Prostate gland (tissue), 2 donors: ENCODE measurements around the gene WSB2. TPM values are rescaled to one million over a fixed set of nuclear protein-coding genes. Genes with fewer than 3 reads are reported as not detected.

ENCODE experiments used
- DNase-seq: peaks from one replicate; pipeline ENCODE4 v3.0.0-alpha.2; 2019; ENCODE audit warnings: low spot score
- H3K27ac ChIP-seq, 2 donors: fragments of 200-600 bp; sonication (generic); 2 replicates each; pipeline ENCODE4 v1.5.1; 2017 to 2019
- H3K27me3 ChIP-seq: fragments of 200-600 bp; sonication (generic); replicated peaks from 2 replicates; pipeline ENCODE4 v1.5.1; 2019; ENCODE audit not compliant: insufficient read depth
- H3K36me3 ChIP-seq, 2 donors: fragments of 200-600 bp; sonication (generic); 1 replicate in 1 of 2; 2 replicates in 1 of 2; pipeline versions ENCODE4 v1.5.1 to v1.8.1; 2017 to 2019
- H3K4me1 ChIP-seq: fragments of 200-600 bp; sonication (generic); replicated peaks from 2 replicates; pipeline ENCODE4 v1.5.1; 2019
- H3K4me3 ChIP-seq, 2 donors: fragments of 200-600 bp; sonication (generic); 2 replicates each; pipeline ENCODE4 v1.5.1; 2017 to 2019
- H3K9me3 ChIP-seq: fragments of 200-600 bp; sonication (generic); 2 replicates; pipeline ENCODE4 v1.5.1; 2017
- CTCF ChIP-seq, 4 experiments: fragments of 200-600 bp in 2 of 4; fragments of 450-650 bp in 2 of 4; sonication (generic) in 2 of 4; IDR thresholded peaks; 1 replicate in 3 of 4; 2 replicates in 1 of 4; pipeline ENCODE4 v1.5.1; 2016 to 2019; ENCODE audit warnings: antibody characterized with exemption in 4 of 4, mild to moderate bottlenecking in 2 of 4, moderate library complexity in 2 of 4
- POLR2A ChIP-seq: fragments of 450-650 bp; IDR thresholded peaks from one replicate; pipeline ENCODE4 v1.6.1; 2016; ENCODE audit warnings: antibody characterized with exemption, mild to moderate bottlenecking
- POLR2AphosphoS5 ChIP-seq: sonication (generic); formaldehyde crosslinking; IDR thresholded peaks from one replicate; pipeline ENCODE4 v1.6.1; 2017; ENCODE audit warnings: antibody characterized with exemption
- WGBS: methylation state at CpG from one replicate; pipeline ENCODE4 v1.1.5; 2018; 5-methylcytosine and 5-hydroxymethylcytosine counted together
- intact Hi-C: fragments of 100-400 bp; cut with DNase I; formaldehyde crosslinking; loops from one replicate; pipeline ENCODE4 v1.14.2; 2022
- total RNA-seq, 2 donors: library from RNA; depleted of rRNA; stranded (reverse); fragments of >200 nt; gene quantifications; one replicate each; pipeline ENCODE4 v1.1.0, GENCODE V29; 2016

WSB2 gene
- total RNA-seq, 2 donors from 2014 or later = 41.3 to 99.2 TPM

DNA sequence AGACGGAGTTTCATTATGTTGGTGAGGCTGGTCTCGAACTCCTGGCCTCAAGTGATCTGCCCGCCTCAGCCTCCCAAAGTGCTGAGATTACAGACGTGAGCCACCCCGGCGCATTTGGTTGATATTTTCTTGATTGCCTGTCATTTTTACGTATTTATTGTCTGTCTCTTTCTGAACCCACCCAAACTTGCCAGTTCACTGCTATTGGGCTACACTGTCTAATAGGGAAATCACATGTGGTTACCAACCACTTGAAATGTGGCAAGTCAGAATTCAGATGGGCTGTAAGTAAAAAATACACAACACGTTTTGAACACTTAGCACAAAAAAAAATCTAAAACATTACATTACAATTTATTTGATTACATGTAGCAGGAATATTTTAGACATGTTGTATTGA is 2.1 kb downstream of the WSB2 start:
- TF ChIP-seq POLR2A (no peak), CTCF (IDR thresholded peaks at IDR 0.05) (no peak)
- peak overlapping the region in 1 of 2 donors; percentile 99 for H3K27ac ChIP-seq
- 90% methylated on average over 8 of the region's 8 CpGs for WGBS
- no peaks in the 10 kb centered on the region for H3K4me1 ChIP-seq
- no peak for DNase-seq
- H3K27me3 ChIP-seq = no peaks in the 10 kb centered on the region
- intact Hi-C loops = no loop called here
- H3K9me3 ChIP-seq = no peaks in the 10 kb centered on the region
- H3K4me3 ChIP-seq = no peak overlapping the region
- H3K36me3 ChIP-seq = no peaks in the 10 kb centered on the region

DNA sequence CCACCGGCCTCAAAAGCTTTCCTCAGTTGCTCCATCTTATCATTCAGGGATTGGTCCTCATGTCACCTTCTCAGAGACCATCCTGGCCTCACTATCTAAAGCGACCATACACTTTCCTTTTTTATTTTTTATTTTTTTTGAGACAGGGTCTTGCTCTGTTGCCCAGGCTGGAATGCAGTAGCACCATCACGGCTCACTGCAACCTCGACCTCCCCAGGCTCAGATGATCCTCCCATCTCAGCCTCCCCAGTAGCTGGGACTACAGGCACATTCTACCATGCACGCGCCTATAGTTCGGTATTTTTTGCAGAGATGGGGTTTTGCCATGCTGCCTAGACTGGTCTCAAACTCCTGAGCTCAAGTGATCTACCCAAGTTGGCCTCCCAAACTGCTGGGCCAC is 2.8 kb downstream of the WSB2 start:
- intact Hi-C loops = no loop called here
- Histone ChIP-seq H3K27me3 (no peaks in the 10 kb centered on the region), H3K9me3 (no peaks in the 10 kb centered on the region), H3K36me3 (no peaks in the 10 kb centered on the region), H3K4me1 (no peaks in the 10 kb centered on the region), H3K27ac (no peak overlapping the region), H3K4me3 (no peak overlapping the region)
- WGBS = 86% methylated on average over 7 of the region's 7 CpGs
- TF ChIP-seq CTCF (IDR thresholded peaks at IDR 0.05) (no peak), POLR2A (no peak), POLR2AphosphoS5 (no peak)
- no peak for DNase-seq

DNA sequence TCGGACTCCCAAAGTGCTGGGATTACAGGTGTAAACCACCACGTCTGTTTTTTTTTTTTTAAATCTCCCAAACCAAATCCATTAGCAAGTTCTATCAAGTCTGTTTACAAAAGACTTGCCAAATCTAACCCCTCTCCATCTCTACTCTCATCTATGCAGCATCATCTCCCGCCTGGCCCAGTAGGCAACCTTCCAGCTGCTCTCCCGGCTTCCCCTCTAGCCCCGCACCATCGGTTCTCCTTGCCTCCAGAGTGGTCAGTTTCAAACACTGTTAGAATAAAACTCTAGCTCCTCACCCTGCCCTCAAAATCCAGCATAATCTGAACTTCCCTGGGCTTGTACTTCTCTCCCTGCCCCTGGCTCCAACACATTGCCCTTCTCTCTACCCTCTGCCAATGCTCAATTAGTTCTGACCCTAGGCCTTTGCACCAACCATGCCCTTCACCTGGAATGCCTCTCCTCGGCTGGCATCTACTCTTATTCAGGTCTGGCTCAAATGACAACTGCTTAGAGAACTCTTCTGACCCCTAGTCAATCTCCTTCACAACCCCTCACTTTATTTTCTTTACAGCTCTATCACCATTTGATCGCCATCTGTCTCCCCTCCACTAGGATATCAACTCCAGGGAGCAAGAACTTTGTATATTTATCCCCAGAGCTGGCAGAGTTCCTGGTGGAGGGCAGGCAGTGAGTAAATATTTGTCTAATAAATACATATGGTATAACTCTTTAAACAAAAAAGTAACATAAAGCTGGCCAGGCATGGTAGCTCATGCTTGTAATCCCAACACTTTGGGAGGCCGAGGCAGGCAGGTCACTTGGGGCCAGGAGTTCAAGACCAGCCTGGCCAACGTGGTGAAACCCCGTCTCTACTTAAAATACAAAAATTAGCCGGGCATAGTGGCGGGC is 4.9 kb downstream of the WSB2 start:
- Histone ChIP-seq H3K27me3 (no peaks in the 10 kb centered on the region), H3K27ac (peak overlapping the region; percentile 26 to 41), H3K4me1 (no peaks in the 10 kb centered on the region), H3K9me3 (no peaks in the 10 kb centered on the region), H3K4me3 (no peak overlapping the region), H3K36me3 (no peaks in the 10 kb centered on the region)
- WGBS = 50% methylated on average over 13 of the region's 13 CpGs
- DNase-seq = peak; percentile 34
- TF ChIP-seq POLR2AphosphoS5 = no peak
- no peak for TF ChIP-seq CTCF (IDR thresholded peaks at IDR 0.05)
- no peak for TF ChIP-seq POLR2A
- intact Hi-C loops = no loop called here

- Histone ChIP-seq H3K4me3 (no peak overlapping the region), H3K27me3 (no peaks in the 10 kb centered on the region), H3K4me1 (no peaks in the 10 kb centered on the region), H3K9me3 (no peaks in the 10 kb centered on the region), H3K27ac (no peak overlapping the region), H3K36me3 (no peaks in the 10 kb centered on the region)
- intact Hi-C loops = no loop called here
- no peak for TF ChIP-seq POLR2AphosphoS5
- TF ChIP-seq CTCF (IDR thresholded peaks at IDR 0.05) = peak in 3 of 4 experiments; percentile 7 to 36 (median 11)
- 80% methylated on average over 2 of the region's 2 CpGs for WGBS
- DNase-seq = no peak
Measured at GRCh38 chr12:118055144-118055557, 5.8 kb downstream of the WSB2 start.
